SU-DHL-6 (cell line): ENCODE results near the gene NEUROD2.

ENCODE experiments used
- H2AFZ ChIP-seq: fragments of 200-600 bp; sonication (generic); 2 replicates; pipeline ENCODE4 v1.6.1; 2014; ENCODE audit warnings: low read depth, mild to moderate bottlenecking, moderate library complexity, mixed read lengths, antibody characterized with exemption, low read length; ENCODE audit not compliant: severe bottlenecking
- H3F3A ChIP-seq: fragments of 200-600 bp; shearing (Covaris generic); 2 replicates; pipeline ENCODE4 v1.6.0; 2016; ENCODE audit warnings: antibody characterized with exemption, mild to moderate bottlenecking; ENCODE audit not compliant: insufficient read depth
- H3K27ac ChIP-seq: fragments of 200-600 bp; sonication (generic); 2 replicates; pipeline ENCODE4 v1.5.1; 2016; ENCODE audit warnings: low read depth, mild to moderate bottlenecking, low read length, moderate library complexity, mixed read lengths
- H3K27me3 ChIP-seq: fragments of 200-600 bp; sonication (generic), shearing (Covaris generic); 2 replicates; pipeline ENCODE4 v1.6.0; 2014; ENCODE audit warnings: mild to moderate bottlenecking, low read length
- H3K36me3 ChIP-seq: fragments of 200-600 bp; sonication (generic); 2 replicates; pipeline ENCODE4 v1.6.1; 2014; ENCODE audit warnings: mild to moderate bottlenecking, low read length, mixed read lengths
- H3K4me2 ChIP-seq: fragments of 300-600, 200-600 bp; shearing (Covaris generic), sonication (generic); 2 replicates; pipeline ENCODE4 v1.6.0; 2014; ENCODE audit warnings: low read length, low read depth, mild to moderate bottlenecking; ENCODE audit not compliant: poor library complexity, severe bottlenecking
- H3K4me3 ChIP-seq: fragments of 200-600 bp; sonication (generic); 2 replicates; pipeline ENCODE4 v1.5.1; 2014; ENCODE audit warnings: antibody characterized with exemption, low read length, mild to moderate bottlenecking, mixed read lengths; ENCODE audit not compliant: insufficient read depth, poor library complexity, severe bottlenecking
- H3K79me2 ChIP-seq: fragments of 200-600 bp; sonication (generic); 2 replicates; pipeline ENCODE4 v1.6.1; 2014; ENCODE audit warnings: mild to moderate bottlenecking, low read length, moderate library complexity; ENCODE audit not compliant: insufficient read depth
- H3K9ac ChIP-seq: fragments of 200-600 bp; sonication (generic); 2 replicates; pipeline ENCODE4 v1.7.0; 2014; ENCODE audit warnings: mild to moderate bottlenecking, low read length
- H3K9me2 ChIP-seq: fragments of 200-600 bp; sonication (generic); replicated peaks from 2 replicates; pipeline ENCODE4 v1.6.1; 2014; ENCODE audit warnings: low read length; ENCODE audit not compliant: insufficient read depth
- H3K9me3 ChIP-seq: fragments of 200-600 bp; sonication (generic); 2 replicates; pipeline ENCODE4 v1.6.1; 2014; ENCODE audit warnings: low read length, mixed read lengths; ENCODE audit not compliant: insufficient read depth
- H4K20me1 ChIP-seq: fragments of 200-600 bp; sonication (generic); 2 replicates; pipeline ENCODE4 v1.6.1; 2014; ENCODE audit warnings: low read depth, mild to moderate bottlenecking, antibody characterized with exemption, low read length, moderate library complexity, mixed read lengths
- EZH2phosphoT487 ChIP-seq: fragments of 200-600 bp; sonication (generic), shearing (Covaris generic); conservative IDR thresholded peaks from 2 replicates; pipeline ENCODE4 v1.6.1; 2018; ENCODE audit warnings: mild to moderate bottlenecking, antibody characterized with exemption, low read length, moderate library complexity, mixed read lengths
- TF ChIP-seq, protein P1 (sequence below): fragments of 200-600 bp; sonication (generic); IDR thresholded peaks from one replicate; pipeline ENCODE4 v1.5.1; 2017; ENCODE audit warnings: antibody characterized with exemption, mild to moderate bottlenecking, low read length, moderate library complexity; ENCODE audit not compliant: insufficient read depth, poor library complexity, severe bottlenecking

The NEUROD2 gene

DNA sequence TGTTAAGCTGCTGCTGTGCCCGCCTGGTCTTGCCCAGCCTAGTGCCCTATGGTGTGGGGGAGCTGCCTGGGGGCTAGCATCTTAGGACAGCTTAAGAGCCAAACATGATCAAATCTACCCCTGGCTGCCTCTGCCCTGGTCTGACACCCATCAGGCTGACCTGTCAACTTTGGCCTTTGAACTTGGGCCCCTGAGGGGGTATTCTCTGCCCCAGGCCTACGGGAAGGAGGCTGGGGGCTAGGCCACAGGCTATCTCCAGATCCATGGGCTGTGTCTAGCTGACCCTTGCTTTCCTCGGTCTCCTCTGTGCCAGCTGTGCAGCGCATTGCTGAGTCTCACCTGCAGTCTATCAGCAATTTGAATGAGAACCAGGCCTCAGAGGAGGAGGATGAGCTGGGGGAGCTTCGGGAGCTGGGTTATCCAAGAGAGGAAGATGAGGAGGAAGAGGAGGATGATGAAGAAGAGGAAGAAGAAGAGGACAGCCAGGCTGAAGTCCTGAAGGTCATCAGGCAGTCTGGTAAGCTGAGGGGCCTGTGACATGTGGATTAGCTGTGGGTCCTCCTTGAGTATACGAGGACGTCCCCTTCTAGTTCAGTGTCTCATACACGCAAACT lies 26.0 kb upstream of the NEUROD2 start:
- no peak overlapping the region for H3K9ac ChIP-seq
- no peak overlapping the region for H2AFZ ChIP-seq

DNA sequence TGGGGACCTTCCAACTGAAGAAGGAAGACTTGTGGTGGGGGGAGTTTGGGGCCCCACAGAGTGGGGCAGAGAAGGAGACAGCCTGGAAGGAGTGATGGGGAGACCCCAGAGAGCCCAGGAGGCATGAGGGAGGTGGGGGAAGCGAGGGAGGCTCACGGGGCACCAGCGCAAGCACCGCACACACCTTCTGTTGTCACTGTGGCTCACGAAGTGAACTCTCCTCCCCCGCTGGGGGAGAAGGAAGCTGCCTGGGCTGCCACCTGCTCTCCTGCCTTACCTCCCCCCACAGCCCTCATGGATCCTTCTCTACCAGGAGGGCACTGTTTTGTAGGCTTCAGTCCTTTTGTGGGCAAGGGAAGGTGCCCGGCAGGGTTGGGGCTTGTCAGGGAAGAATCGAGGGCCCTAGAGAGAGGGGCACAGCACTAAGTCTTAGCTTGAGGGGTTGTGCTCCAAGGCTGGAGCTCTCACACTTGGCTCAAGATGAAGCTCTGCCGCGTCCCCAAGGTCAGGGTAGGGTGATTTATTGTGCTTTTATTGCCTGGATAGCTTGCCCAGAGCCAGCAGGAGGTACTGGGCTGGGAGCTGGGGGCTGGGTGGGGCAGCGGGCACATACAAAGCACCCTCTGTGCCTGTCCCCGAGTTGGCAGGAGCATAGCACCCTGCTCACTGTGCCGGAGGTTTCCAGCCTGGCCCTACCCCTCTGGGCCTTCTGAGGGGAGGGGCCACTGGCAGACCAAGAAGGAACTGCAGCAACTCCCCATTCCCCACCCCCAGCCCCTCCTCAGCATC lies 24.6 kb upstream of the NEUROD2 start:
- Histone ChIP-seq H3K9me2 (no peaks in the 10 kb centered on the region), H3K27ac (no peak overlapping the region), H3F3A (no peaks in the 10 kb centered on the region), H3K4me2 (no peak overlapping the region), H3K9me3 (no peaks in the 10 kb centered on the region), H3K9ac (no peak overlapping the region), H3K4me3 (no peak overlapping the region), H2AFZ (no peak overlapping the region), H3K79me2 (peaks cover 2% of the 10 kb centered on the region; the same call in 1 of the 2 replicates), H3K36me3 (no peaks in the 10 kb centered on the region), H3K27me3 (no peaks in the 10 kb centered on the region), H4K20me1 (no peaks in the 10 kb centered on the region)
- TF ChIP-seq EZH2phosphoT487 = no peak
- TF ChIP-seq, protein P1, sequence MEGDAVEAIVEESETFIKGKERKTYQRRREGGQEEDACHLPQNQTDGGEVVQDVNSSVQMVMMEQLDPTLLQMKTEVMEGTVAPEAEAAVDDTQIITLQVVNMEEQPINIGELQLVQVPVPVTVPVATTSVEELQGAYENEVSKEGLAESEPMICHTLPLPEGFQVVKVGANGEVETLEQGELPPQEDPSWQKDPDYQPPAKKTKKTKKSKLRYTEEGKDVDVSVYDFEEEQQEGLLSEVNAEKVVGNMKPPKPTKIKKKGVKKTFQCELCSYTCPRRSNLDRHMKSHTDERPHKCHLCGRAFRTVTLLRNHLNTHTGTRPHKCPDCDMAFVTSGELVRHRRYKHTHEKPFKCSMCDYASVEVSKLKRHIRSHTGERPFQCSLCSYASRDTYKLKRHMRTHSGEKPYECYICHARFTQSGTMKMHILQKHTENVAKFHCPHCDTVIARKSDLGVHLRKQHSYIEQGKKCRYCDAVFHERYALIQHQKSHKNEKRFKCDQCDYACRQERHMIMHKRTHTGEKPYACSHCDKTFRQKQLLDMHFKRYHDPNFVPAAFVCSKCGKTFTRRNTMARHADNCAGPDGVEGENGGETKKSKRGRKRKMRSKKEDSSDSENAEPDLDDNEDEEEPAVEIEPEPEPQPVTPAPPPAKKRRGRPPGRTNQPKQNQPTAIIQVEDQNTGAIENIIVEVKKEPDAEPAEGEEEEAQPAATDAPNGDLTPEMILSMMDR = no peak

More for the DNA sequence above, 26.0 kb upstream of the NEUROD2 start:
- Histone ChIP-seq H3K36me3 (no peaks in the 10 kb centered on the region), H3K9me2 (no peaks in the 10 kb centered on the region), H3K27ac (no peak overlapping the region), H3K9me3 (no peaks in the 10 kb centered on the region), H3K4me2 (no peak overlapping the region), H4K20me1 (no peaks in the 10 kb centered on the region), H3F3A (no peaks in the 10 kb centered on the region), H3K79me2 (peaks cover 15% of the 10 kb centered on the region), H3K27me3 (no peaks in the 10 kb centered on the region), H3K4me3 (no peak overlapping the region)
- no peak for TF ChIP-seq EZH2phosphoT487
- TF ChIP-seq, protein P1 = no peak

DNA sequence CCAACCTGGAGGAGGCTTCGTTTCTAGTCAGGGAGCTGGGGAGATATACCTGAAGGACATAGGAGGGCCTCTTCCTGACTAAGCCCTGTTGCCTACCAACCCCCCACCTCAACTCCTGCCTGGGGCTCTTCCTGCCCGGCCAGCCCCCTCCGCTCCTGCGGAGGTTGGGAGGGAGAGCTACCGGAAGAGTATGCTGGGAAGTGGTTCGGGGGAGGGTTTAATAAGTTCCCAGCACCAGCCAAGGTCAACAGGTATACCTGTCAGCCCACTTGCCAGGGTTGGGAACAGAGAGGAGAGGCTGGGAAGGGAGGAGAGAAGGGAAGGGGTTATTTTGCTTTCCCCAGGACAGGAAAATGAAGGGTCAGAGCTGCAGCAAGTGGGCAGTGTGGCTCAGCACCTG lies 23.7 kb upstream of the NEUROD2 start:
- H3K4me2 ChIP-seq = no peak overlapping the region
- no peak for TF ChIP-seq EZH2phosphoT487
- TF ChIP-seq, protein P1 = no peak

More for the DNA sequence above, 23.7 kb upstream of the NEUROD2 start:
- no peak overlapping the region for H2AFZ ChIP-seq
- no peaks in the 10 kb centered on the region for H3K27me3 ChIP-seq
- no peak overlapping the region for H3K4me3 ChIP-seq
- H3K79me2 ChIP-seq = no peaks in the 10 kb centered on the region
- no peaks in the 10 kb centered on the region for H3F3A ChIP-seq
- H4K20me1 ChIP-seq = no peaks in the 10 kb centered on the region
- no peak overlapping the region for H3K27ac ChIP-seq
- no peaks in the 10 kb centered on the region for H3K36me3 ChIP-seq
- H3K9ac ChIP-seq = no peak overlapping the region
- H3K9me2 ChIP-seq = no peaks in the 10 kb centered on the region
- no peaks in the 10 kb centered on the region for H3K9me3 ChIP-seq
